Kidney (tissue), 14 donors: ENCODE data around the gene PLCB4. TPM values are rescaled to one million over a fixed set of nuclear protein-coding genes. Genes with fewer than 3 reads are reported as not detected.

Experiments used
- DNase-seq, 5 donors: peaks; one replicate each; pipeline ENCODE4 v3.0.0-alpha.2; 2013 to 2020
- FAIRE-seq: peaks from 2 replicates; lab custom pipeline; 2012; peaks lifted over from hg19 to GRCh38; lab: Jason Lieb, UNC
- H3K27ac ChIP-seq, 2 donors: one replicate each; pipeline ENCODE4 v1.7.0; 2013; ENCODE audit warnings: low read depth in 2 of 2, low read length in 2 of 2, inconsistent platforms in 1 of 2
- H3K27me3 ChIP-seq: one replicate; pipeline ENCODE4 v1.7.1; 2013; ENCODE audit warnings: low read length, inconsistent platforms; ENCODE audit not compliant: control insufficient read depth, insufficient read depth
- H3K36me3 ChIP-seq, 3 donors: one replicate each; pipeline versions ENCODE4 v1.7.0 to v1.7.1; 2013; ENCODE audit warnings: low read length in 3 of 3, control low read depth in 1 of 3, inconsistent platforms in 1 of 3; ENCODE audit not compliant: insufficient read depth in 3 of 3, control insufficient read depth in 2 of 3
- H3K4me1 ChIP-seq, 3 donors: one replicate each; pipeline versions ENCODE4 v1.7.0 to v1.7.1; 2013; ENCODE audit warnings: low read length in 3 of 3, inconsistent platforms in 1 of 3, low read depth in 1 of 3; ENCODE audit not compliant: control insufficient read depth in 2 of 3, insufficient read depth in 2 of 3
- H3K4me3 ChIP-seq, 3 donors: one replicate each; pipeline versions ENCODE4 v1.7.0 to v1.8.1; 2013; ENCODE audit warnings: low read length in 3 of 3, control low read depth in 1 of 3, inconsistent platforms in 1 of 3
- H3K9ac ChIP-seq, 3 donors: one replicate each; pipeline versions ENCODE4 v1.7.0 to v1.7.1; 2013; ENCODE audit warnings: low read length in 3 of 3, control low read depth in 1 of 3, inconsistent platforms in 1 of 3
- H3K9me3 ChIP-seq, 3 donors: one replicate each; pipeline versions ENCODE4 v1.7.0 to v1.7.1; 2013; ENCODE audit warnings: low read length in 3 of 3, control low read depth in 1 of 3, inconsistent platforms in 1 of 3; ENCODE audit not compliant: control insufficient read depth in 2 of 3, insufficient read depth in 1 of 3
- intact Hi-C: fragments of 100-400 bp; cut with DNase I; formaldehyde crosslinking; loops from one replicate; pipeline ENCODE4 v1.11.1; 2022
- polyA plus RNA-seq: library from polyadenylated mRNA; stranded (reverse); fragments of 350-450 nt; fragmentation: Illumina TruSeq; extraction: RNeasy Lipid Tissue Mini Kit (QIAGEN cat#74804); gene quantifications from one replicate; pipeline ENCODE4 v1.2.3, GENCODE V29; 2014; ENCODE audit warnings: low read depth, low replicate concordance; ENCODE audit not compliant: insufficient read depth
- total RNA-seq: library from RNA; stranded (reverse); fragmentation: NEBNext Ultra II Directional; extraction: Animal tissue kit (Norgen Biotek cat#: 25700); gene quantifications from one replicate; pipeline ENCODE4 v1.2.1, GENCODE V29; 2021
- TF ChIP-seq, protein P1 (sequence below): IDR thresholded peaks from 3 replicates; pipeline ENCODE4 v1.5.1; 2012; ENCODE audit warnings: mild to moderate bottlenecking, moderate library complexity, borderline replicate concordance; ENCODE audit not compliant: insufficient read depth; ENCODE audit errors: extremely low read depth
- donor health status: control.
- donor health status: control.
- donor health status: control.
- donor health status: control.
- donor health status: control.
- donor health status: DM: yes; HTN: yes; CAD: no.
- donor health status: Normal renal cell carcinoma (clear cell type).

The PLCB4 gene
- total and polyA plus RNA-seq, 2 donors from 2014 or later: 2.8 to 17.7 TPM

DNA sequence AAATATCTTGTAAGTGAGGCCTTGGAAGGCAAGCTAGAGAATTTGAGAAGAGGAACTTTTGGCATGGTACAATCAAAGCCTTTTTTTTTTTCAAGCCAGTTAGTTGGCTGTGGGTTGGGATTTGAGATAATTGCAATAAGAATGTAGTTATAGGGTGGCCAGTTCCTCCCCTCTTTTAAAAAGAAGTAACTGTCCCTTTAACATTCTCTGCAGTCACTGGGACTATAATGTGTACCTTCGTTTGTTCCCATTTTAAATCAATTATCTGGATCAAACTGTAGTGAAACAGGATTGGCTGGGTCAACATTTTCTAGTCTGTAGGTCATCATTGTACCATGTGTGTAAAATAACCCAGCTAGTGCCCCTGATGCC is 233.2 kb downstream of the PLCB4 start:
- FAIRE-seq: no peak

DNA sequence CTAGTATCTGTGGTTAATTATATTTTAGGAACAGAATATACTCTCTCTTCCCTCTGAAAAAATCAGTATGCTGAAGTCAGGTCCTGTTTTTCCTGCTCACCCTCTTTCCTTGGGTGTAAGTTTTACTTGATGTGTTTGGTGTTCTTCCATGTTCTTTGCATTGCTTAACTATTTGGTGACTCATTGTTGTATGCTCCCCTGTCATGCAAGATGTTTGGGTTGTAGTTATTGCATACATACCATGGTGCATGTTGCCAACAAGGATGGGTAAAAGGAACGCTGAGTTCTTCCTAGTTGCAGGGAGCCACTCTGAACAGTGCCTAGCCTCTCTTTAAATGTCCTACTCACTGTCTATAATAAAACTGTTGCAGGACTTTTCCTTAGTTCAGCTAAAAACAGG is 237.6 kb downstream of the PLCB4 start:
- no peak overlapping the region for H3K4me3 ChIP-seq
- FAIRE-seq (no peak), DNase-seq (no peak)
- TF ChIP-seq, protein P1, sequence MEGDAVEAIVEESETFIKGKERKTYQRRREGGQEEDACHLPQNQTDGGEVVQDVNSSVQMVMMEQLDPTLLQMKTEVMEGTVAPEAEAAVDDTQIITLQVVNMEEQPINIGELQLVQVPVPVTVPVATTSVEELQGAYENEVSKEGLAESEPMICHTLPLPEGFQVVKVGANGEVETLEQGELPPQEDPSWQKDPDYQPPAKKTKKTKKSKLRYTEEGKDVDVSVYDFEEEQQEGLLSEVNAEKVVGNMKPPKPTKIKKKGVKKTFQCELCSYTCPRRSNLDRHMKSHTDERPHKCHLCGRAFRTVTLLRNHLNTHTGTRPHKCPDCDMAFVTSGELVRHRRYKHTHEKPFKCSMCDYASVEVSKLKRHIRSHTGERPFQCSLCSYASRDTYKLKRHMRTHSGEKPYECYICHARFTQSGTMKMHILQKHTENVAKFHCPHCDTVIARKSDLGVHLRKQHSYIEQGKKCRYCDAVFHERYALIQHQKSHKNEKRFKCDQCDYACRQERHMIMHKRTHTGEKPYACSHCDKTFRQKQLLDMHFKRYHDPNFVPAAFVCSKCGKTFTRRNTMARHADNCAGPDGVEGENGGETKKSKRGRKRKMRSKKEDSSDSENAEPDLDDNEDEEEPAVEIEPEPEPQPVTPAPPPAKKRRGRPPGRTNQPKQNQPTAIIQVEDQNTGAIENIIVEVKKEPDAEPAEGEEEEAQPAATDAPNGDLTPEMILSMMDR: no peak
- H3K4me1 ChIP-seq: no peaks in the 10 kb centered on the region
- H3K9ac ChIP-seq: no peak overlapping the region
- H3K27me3 ChIP-seq: no peaks in the 10 kb centered on the region
- no peaks in the 10 kb centered on the region for H3K9me3 ChIP-seq
- no peak overlapping the region for H3K27ac ChIP-seq
- intact Hi-C loops: no loop called here
- H3K36me3 ChIP-seq: no peaks in the 10 kb centered on the region

More for the DNA sequence above, 233.2 kb downstream of the PLCB4 start:
- TF ChIP-seq, protein P1: no peak
- Histone ChIP-seq H3K27me3 (no peaks in the 10 kb centered on the region), H3K9ac (no peak overlapping the region), H3K27ac (no peak overlapping the region), H3K9me3 (no peaks in the 10 kb centered on the region), H3K4me1 (no peaks in the 10 kb centered on the region), H3K36me3 (no peaks in the 10 kb centered on the region), H3K4me3 (no peak overlapping the region)
- intact Hi-C loops: no loop called here
- no peak for DNase-seq

DNA sequence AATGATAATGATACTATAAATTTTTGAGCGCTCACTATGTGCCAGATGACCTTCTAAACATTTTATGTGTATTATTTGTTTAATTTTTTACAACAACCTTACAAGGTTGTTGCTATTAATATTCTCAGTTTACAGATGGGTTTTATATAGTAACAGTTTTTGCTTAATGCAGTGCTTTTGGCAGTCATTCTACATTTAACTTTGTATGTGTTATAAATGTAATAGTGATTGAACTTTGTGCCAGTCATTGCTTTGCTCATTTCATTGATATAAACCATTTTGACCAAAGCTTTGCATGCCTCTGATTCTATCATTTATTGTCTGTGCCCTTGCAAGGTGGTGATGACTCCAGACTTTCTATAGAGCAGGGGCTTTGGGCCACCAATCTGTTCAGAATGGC is 239.2 kb downstream of the PLCB4 start:
- DNase-seq (no peak), FAIRE-seq (no peak)
- H3K9me3 ChIP-seq: no peaks in the 10 kb centered on the region
- H3K4me1 ChIP-seq: no peaks in the 10 kb centered on the region
- no peak overlapping the region for H3K27ac ChIP-seq
- no peaks in the 10 kb centered on the region for H3K36me3 ChIP-seq
- no peak overlapping the region for H3K4me3 ChIP-seq
- TF ChIP-seq, protein P1: no peak
- intact Hi-C loops: no loop called here
- H3K27me3 ChIP-seq: no peaks in the 10 kb centered on the region
- no peak overlapping the region for H3K9ac ChIP-seq

DNA sequence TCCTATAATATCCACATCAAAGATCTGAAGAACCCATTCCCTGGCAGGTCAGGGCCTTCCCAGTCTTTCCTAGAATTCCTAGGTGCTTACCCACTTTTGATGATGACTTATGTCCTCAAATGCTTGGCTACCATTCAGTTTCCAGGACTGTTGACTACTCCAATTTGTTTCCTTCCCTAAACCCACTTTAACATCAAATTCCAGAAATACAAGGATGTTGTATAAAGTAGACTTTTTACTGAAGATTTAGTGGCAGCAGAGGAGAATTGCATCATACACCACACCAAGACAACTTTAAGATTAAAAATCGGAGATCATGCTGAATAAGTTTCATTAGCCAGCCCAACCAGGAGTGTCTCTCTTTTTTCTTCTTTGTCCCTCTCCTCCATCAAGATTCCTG is 242.2 kb downstream of the PLCB4 start:
- H3K9ac ChIP-seq: no peak overlapping the region
- no peak for FAIRE-seq
- H3K36me3 ChIP-seq: no peaks in the 10 kb centered on the region
- TF ChIP-seq, protein P1: no peak
- H3K4me3 ChIP-seq: no peak overlapping the region
- no peak for DNase-seq
- H3K27me3 ChIP-seq: no peaks in the 10 kb centered on the region
- no peak overlapping the region for H3K27ac ChIP-seq
- no peaks in the 10 kb centered on the region for H3K4me1 ChIP-seq
- H3K9me3 ChIP-seq: no peaks in the 10 kb centered on the region
- intact Hi-C loops: no loop called here
